Colon (tissue), 2 donors: ENCODE measurements around the gene CST3.
"Not testable (repeated sequence)": the region's sequence is repeated elsewhere in the genome, so short reads cannot be mapped to it uniquely, and the experiment has no call there.

Experiments used
- FAIRE-seq: peaks from 2 replicates; lab custom pipeline; 2012; peaks lifted over from hg19 to GRCh38; lab: Jason Lieb, UNC
- donor health status: control.
- donor health status: control.

CST3 gene

GRCh38 chr20:23637282-23638221, at the start of gene CST3:
Gene CST3 (minus strand): TSS chr20:23637955. CDS start chr20:23637862, 93 bp downstream.
- FAIRE-seq, result no peak

- no peak for FAIRE-seq
Observed at GRCh38 chr20:23686046-23686750, 48.4 kb upstream of the CST3 start.

GRCh38 chr20:23685529-23685896, 47.8 kb upstream of the CST3 start:
- FAIRE-seq, result not testable (repeated sequence)

- no peak for FAIRE-seq
Observed at GRCh38 chr20:23684261-23684660, 46.5 kb upstream of the CST3 start.

GRCh38 chr20:23683807-23684206, 46.1 kb upstream of the CST3 start:
- FAIRE-seq, result no peak

- no peak for FAIRE-seq
Observed at GRCh38 chr20:23683281-23683680, 45.5 kb upstream of the CST3 start.

GRCh38 chr20:23680146-23680545, 42.4 kb upstream of the CST3 start:
- FAIRE-seq, result no peak

GRCh38 chr20:23679133-23680092, 41.7 kb upstream of the CST3 start:
- FAIRE-seq, result no peak

- FAIRE-seq, result no peak
Observed at GRCh38 chr20:23673209-23673608, 35.5 kb upstream of the CST3 start.

- no peak for FAIRE-seq
Observed at GRCh38 chr20:23672158-23672557, 34.4 kb upstream of the CST3 start.

GRCh38 chr20:23671479-23671878, 33.7 kb upstream of the CST3 start:
- no peak for FAIRE-seq

- FAIRE-seq, result no peak
Observed at GRCh38 chr20:23670361-23670760, 32.6 kb upstream of the CST3 start.

GRCh38 chr20:23669866-23670265, 32.1 kb upstream of the CST3 start:
- no peak for FAIRE-seq

- no peak for FAIRE-seq
Observed at GRCh38 chr20:23669327-23669726, 31.6 kb upstream of the CST3 start.

GRCh38 chr20:23668477-23668951, 30.8 kb upstream of the CST3 start:
- no peak for FAIRE-seq

- FAIRE-seq, result no peak
Observed at GRCh38 chr20:23667666-23668065, 29.9 kb upstream of the CST3 start.

GRCh38 chr20:23666698-23667097, 28.9 kb upstream of the CST3 start:
- no peak for FAIRE-seq

- no peak for FAIRE-seq
Observed at GRCh38 chr20:23666189-23666588, 28.4 kb upstream of the CST3 start.

GRCh38 chr20:23664954-23665353, 27.2 kb upstream of the CST3 start:
- no peak for FAIRE-seq

- FAIRE-seq, result not testable (repeated sequence)
Observed at GRCh38 chr20:23664046-23664445, 26.3 kb upstream of the CST3 start.

GRCh38 chr20:23663180-23663579, 25.4 kb upstream of the CST3 start:
- no peak for FAIRE-seq

- FAIRE-seq, result no peak
Observed at GRCh38 chr20:23662276-23662870, 24.6 kb upstream of the CST3 start.
